Measurements from ENCODE around the gene RGMA.

GRCh38 chr15:93067649-93068085 is 21.3 kb downstream of the RGMA start:
- TF ChIP-seq POLR2A (IDR thresholded peaks at IDR 0.05) (no peak), CTCF (IDR thresholded peaks at IDR 0.05) (no peak)

All from vagina (tissue), 2 donors.